ENCODE results near the gene PDE11A.
A peak's percentile ranks its signal among the peaks of the same experiment; 100 is the strongest.

PDE11A gene

DNA sequence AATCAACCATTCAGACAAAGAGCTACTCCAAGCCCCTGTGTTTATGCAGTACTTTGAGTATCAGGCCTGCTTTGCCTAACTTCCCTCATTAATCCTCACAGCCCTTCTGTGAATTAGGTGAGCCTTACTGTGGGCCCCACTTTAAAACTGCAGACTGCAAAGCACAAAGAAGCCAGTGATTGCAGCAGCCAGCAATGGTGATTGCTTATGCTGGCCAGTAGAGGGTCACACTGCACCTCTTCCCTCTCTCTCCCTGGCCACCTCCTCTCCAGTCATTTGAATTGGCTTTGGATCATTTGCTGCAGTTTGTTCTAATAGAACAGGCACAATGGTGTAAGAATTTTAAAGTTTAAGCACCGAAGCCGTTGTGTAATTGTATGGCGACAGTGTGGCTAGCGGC, 450.1 kb downstream of the PDE11A start:
- no peak for DNase-seq (ENCODE audit: low read depth)

DNA sequence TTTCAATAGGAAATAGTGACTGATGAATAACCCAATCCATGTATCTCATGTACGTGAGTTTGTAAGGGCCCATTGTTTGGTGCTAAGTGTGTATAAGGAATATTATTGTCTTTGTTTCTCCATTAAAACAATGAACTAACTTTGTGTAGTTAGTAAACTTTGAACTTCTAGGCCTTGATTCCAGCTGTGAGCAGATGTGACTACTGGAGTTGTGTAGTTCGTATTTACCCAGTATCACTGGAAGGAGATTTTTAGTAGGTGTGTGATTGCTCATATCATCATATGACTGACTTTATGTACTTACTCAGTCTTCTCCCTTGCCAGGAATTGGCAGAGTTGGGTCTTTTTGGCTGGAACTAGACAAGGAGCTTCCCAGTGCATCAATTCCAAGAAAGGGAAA, 452.6 kb downstream of the PDE11A start:
- no peak for DNase-seq (ENCODE audit: low read depth)

DNA sequence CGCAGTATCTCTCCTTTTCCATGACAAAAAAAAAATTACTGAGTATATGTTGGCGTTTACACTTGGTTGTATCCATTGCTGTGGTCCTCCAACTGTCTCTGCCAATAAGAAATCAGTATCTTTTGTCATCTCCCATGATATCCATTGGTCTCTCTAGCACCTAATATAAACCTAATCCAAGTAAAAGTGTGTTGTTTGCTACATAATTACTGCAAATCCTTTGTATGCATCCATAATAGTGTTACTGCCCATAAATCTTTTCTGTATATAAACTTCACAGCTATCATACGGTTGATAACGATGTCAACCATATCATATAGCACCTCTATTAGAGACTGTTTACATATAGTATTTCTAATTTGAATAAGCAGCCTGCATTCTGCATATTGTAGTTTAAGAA, 453.1 kb downstream of the PDE11A start:
- no peak for DNase-seq (ENCODE audit: low read depth)

DNA sequence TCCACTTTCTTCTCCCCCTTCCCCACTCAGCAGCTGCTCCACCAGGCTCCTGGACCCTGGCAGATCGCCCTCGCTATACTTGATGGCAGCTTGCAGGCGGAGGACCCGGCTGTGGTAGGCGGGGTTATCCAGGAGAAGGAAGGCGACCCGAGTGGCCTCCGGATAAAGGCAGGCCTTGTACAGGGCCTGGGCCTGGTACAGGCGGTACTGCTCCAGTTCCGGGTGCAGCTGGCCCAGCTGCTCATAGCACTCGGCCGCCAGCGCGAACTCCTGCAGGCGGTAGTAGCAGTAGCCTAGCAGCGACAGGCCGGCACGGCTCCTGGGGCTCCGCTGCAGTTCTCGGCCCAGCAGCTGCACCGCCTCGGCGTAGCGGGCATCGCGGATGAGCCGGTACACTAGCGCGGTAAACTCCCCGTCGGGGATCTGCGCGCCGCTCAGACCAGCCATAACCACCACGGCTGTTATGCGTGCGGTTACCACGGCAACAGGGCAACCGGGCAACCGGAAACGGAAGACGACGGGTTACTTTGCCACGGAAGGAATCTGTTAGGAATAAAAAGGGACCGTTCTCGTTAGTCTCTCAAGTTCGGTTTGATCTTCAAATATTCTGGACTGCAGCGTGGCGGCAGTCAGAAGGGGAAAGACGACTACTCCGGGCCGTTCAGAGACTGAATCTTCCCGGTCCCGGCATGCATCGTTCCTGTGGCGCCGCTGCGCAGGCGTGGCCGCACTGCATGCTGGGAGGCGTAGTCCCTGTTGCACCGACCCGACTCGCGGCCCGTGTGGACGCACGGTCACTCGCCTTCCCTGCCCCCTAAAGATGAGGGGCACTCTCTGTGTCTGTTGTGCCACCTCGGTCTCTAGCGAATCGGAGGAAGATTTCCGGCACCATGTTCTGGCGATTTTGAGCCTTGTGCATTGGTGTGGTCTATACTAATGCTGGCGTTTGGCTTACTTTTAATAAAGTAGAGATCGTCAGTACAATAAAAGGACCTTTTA, 454.0 kb downstream of the PDE11A start:
- peak; percentile 77 for DNase-seq (ENCODE audit: low read depth)

DNA sequence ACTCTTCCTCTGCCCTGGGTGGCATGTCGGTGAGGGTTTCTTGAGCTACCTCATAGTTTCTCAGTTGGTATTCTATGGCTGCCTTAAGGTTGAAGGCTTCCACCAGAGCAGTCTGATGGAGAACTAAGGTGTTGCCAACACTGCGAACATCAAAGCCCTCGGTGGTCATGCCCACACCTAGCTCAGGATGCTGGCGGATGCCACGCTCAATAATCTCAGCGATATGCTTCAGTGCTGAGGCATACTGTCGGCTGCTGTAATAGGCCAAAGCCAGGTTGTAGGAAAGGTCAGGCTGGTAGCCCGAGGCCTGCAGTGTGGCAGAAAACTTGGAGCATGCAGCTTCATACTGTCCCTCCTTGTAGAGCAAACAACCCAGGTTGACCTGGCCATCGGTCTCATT, 454.7 kb downstream of the PDE11A start:
- DNase-seq (ENCODE audit: low read depth): no peak

DNA sequence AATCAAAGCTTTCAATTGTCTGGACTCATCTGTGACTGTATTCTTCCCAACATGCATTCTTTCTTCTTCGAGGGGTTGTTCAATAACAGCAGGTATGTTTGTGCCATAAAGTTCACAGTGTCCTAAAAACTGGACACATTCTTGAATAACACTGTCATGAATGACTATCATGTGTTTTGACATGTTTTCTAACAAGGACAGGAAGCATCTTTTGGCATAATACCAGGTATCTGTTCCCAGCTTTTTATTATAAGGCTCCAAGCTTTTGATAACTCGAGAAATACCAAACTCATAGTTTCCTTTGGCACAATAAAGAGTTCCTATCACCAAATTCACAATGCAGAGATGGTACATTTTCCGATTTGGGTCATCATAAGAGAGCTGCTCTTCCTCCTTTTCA, 455.8 kb downstream of the PDE11A start:
- DNase-seq (ENCODE audit: low read depth): no peak

DNA sequence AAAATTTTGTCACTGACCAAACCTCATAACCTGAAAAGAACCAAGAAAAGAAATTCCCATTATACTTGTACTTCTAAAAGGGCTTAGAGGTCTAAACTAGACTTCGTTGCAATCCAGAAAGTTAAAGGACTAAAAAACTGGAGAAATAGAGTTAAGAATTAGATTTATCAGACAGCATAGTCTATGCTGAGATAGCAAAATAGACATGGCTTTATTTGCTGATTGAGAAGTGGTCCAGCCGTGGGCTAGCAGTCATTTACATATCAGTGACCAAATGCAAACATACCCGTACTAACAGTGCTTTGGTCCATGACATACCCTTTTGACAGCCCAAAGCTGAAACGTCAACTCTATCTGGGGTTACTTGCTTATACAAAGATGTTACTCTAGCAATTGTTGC, 456.5 kb downstream of the PDE11A start:
- DNase-seq (ENCODE audit: low read depth): no peak

DNA sequence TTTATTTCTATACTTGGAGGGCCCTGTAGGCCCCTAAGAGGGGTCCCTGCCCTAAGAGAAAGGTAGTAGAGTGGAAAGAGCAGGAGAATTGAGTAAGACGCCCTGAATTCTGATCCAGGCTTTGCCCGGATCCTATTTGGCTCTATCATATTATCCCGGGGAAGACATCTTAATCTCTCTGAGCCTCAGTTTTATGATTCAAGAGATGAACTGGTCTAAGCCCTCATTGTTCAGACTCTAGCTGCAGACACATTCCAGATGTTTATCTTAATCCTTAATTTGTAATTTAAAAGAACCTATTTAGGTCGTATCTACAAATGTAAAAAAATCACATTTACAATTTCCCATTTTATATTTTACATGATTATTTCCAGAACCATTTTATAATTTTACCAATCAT, 459.9 kb downstream of the PDE11A start:
- DNase-seq (ENCODE audit: low read depth): no peak

DNA sequence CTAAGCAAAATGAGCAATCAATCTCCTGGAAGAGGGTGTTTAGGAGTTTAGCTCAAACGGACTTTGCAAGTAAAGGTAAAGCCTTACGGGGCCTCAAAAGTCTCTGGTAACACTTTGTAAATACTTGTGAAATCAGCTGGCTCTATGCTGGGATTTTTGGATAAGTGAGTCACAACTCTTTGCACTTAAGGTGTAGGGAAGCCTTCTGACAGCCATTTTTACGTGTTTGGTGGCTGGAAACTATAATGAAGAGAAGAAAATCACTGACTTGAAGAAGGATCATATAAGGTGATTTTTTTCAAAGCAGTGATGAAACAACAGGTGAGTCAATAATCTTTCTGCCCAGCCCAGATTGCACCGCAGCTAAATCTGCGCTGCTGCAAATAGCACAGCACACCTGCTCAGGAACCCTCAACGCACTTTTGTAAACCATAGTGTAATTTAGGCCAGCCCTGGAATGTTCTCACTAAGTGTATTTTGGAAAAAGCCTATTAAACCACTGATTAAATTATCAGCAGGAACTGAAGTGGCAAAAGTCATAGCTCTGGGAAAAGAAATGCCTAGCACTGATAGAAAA, 461.2 kb downstream of the PDE11A start:
- no peak for DNase-seq (ENCODE audit: low read depth)

DNA sequence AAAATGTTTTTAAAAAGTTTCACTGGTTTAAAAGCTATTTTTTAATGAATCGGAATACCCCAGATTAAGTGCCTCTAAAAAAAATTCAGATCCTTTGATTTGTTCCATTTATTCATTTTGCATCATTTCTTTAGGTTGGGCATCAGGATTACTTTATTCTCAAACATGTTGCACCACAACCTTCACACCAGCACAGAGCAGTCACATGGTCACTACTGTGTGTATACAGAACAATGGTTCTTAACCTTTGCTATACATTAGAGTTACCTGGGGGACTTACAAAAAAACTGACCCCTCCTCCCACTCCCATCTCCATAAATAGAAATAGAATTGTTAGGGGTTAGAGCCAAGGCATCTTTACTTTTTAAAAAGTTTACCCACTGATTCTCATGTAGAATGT, 461.8 kb downstream of the PDE11A start:
- DNase-seq (ENCODE audit: low read depth): no peak

DNA sequence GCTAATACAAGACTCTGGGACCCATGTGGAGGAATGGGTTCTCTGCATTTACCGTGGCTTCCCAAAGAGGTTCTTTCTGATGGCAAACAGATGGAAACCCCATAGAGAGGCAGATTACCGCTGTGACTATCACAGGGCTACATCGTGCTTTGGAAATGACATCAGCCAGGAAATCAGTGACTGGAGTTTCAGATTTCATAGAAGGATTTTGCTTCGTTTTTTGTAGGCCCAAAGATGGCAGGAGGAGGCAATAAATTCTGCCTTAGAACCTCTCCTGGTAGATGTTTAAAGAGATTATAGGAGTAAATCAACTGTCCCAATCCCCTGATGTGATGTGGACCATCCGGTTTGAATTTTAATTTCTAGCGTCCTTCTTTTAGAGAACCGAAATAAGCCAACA, 465.9 kb downstream of the PDE11A start:
- no peak for DNase-seq (ENCODE audit: low read depth)

DNA sequence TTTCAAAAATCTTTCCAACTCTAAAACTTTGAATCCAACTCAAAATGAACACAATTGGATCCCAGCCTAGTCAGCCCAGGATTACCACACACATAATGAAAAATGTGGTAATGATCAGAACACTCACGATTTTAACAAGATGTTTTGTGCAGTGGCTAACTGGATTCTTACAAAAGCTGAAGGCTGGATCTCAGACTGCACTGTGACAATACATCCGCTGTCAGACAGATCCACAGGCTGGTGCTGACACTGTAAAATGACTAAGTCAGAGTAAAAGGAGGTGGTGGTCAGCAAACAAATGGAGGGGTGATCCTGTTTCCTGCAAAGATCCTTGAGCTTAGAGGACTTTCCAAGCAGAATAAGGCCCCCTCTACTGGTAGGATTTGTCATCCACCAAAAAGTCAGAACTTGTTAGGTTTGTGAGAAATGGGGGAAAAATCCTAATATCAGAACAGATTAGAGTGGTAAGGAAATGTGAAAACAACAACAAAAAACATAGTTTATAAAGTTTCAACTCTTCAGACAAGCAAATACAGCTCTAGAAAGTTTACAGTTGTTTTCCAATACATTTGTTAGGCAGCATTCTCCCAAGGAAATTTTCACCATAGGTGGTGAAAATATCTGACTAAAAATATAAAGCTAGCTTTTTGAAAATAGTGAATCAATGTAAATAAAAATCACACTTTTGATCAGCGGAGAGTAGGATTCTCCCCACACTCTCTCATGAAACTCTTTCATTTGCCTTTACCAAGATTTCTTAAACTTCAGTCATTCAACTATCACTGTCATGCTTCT, 468.1 kb downstream of the PDE11A start:
- DNase-seq (ENCODE audit: low read depth): no peak

DNA sequence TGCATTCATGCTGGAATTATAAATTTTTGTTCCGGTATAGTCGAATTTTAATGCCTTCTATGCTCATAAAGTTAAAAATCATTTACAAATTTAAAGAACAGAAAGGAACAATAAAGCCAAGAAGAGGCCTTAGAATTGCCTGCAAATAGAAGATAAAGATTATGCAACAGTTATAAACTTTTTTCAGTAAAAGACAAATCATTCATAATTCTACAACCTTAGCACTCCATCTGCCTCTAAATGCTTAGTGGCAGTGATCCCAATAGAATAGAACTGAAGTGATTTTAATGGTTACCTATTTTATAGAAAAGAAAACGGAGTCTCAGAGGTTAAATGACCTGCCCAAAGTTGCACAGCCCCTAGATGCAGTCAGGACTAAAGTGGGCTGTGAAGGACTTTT, 468.8 kb downstream of the PDE11A start:
- DNase-seq (ENCODE audit: low read depth): no peak

DNA sequence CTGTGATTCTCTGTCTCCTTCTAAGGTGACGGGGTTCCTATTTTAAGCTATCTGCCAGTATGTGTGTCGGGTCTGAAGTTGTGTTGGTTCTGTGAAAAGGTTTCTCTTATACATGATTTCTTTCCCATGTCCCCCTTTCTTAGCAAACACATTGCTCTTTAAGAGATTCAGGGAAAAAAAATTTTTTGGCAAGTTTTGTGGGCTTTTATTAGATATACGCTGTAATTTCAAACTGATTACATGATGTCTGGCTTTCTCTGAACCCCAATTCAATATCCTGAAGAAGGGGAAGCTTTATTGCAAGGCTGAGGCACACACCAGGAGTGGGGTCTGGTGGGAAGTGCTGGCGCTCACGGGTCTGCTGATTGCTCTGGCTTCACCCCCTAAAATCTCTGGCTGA, 469.4 kb downstream of the PDE11A start:
- DNase-seq (ENCODE audit: low read depth): no peak

DNA sequence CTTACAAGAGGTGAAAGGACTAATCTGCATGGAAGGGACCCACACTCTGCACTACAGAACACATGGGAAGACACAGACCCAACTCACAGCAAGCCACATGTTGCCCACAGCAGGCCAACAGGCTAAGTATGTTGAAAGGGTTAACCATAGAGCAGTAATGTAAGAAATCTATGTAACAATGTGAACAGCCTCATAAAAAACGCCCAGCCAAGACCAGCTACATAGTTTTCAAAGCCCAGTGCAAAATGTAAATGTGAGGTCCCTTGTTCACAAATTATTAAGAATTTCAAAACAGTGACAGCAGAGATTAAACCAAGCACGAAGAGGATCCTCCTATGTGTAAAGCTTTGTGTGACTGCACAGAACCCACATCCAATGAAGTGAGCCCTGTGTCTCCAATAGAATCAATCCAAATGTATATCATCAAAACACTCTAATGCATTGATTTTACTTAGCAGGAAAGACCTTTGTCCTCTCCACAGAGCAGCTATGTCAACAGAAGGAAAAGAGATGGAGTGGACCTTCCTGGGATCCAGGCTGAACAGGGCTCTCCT, 469.9 kb downstream of the PDE11A start:
- DNase-seq (ENCODE audit: low read depth): no peak

DNA sequence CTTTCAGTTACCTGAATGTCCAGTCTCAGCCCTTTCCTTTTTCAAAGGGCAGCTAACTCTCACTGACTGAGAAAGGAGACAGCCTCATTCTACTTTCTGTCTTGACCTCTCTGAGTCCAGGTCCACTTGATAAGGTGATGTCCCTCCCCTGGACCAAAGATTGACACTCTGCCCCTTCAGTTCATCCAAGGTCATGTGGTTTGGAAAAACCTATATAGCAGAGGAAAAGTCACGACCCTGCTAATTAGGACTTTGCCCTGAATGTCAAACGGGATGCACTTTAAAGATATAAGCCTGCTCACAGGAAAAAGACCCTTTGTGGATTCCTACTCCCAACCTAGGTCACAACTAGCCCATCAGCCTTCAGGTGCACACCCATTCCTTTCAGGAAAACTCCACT, 471.7 kb downstream of the PDE11A start:
- no peak for DNase-seq (ENCODE audit: low read depth)

DNA sequence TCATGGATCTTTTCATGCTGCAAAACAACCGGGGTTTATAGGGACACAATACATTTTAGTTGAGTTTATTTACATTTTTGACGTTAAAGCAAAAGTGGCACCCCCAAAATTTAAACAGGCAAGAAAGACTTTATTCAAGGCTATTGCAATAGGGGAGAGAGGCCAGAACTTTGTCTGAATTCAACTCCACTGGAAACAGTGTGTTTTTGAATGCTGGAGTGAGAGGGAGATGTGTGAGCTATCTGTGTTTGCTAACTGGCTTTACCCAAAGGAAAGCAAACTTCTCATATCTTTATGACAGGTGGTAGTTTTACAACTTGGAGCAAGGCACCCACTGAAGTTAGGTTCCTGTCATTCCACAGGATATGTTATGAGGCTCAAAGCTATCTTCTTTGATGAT, 472.6 kb downstream of the PDE11A start:
- no peak for DNase-seq (ENCODE audit: low read depth)

DNA sequence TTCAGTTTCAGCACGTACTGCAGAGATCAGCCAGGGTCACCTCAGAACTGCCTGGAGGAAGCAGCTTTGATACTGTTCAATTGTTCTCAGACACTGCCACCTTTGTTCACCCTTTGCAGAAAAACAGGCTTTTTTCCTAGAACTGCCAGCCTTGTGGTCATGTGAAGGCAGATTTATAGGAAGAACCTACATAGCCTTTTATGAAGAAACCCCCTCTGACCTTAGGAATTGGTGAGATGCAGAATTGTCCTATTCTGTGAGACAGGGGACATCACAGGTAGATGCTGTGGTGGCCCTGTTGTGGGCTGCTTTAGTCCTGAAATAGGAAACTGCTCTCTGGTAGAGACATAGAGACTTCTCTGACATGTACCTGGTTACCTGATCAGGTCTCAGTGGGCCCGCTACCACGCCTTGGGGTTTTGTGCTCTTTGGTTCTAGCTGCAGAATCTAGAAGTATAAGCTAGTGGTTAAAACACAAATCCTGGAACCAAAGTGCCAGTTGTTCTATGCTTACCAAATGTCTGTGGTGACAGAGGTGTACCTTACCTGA, 473.4 kb downstream of the PDE11A start:
- no peak for DNase-seq (ENCODE audit: low read depth)

DNA sequence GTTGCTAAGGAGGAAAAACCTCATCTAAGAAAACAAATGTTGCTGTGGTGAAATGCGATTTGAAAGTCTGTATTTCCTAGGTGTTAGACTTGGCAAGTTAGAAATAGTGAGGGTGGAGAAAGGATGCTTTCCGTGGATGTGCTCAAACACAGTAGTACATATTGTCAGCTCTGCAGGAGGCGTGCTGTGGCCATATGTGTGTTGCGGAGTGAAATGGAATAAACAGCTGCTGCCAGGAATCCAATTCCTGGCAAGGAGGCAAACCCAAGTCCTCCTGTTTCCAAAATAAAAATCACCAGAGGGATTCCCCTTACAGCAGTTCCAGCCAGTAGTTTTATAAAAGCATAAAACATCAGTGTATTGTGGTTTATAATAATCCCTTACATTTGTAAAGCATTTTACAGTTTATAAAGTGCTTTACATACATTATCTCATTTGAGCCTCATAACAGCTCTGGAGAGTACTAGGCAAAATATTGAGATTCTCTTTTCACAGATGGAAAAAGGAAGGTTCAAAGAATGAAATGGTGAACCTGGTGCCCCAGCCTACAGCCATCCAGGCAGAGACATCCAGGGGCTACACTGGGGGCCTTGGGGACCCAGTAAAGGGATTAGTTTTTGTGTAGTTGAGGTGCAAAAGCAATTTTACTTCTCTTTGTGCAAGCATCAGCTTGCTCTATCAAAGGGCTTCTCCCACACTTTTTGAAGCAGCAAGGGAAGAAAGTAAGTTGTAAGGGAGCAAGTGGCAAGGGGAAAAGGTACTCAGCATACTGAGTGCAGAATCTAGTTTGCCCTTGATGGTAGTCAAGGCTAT, 474.0 kb downstream of the PDE11A start:
- no peak for DNase-seq (ENCODE audit: low read depth)

DNA sequence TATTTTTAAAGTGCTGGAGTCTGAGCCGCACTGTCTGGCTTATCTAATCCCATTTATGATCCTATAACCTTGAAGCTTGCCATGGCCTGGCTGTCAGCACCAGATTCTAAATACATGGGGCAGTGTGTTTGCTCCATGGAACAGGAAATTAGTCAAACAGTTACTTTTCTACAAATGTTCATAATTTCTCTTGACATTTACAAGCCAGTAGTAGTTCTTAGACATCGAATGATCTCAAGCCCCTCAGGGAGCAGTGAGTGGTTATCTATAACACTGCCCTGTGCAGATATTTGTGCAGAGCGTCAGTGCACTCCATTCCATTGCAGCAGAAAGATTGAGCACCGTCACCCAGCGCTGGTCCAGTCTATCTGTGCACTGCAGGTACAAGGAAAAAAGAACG, 474.8 kb downstream of the PDE11A start:
- DNase-seq (ENCODE audit: low read depth): no peak

DNA sequence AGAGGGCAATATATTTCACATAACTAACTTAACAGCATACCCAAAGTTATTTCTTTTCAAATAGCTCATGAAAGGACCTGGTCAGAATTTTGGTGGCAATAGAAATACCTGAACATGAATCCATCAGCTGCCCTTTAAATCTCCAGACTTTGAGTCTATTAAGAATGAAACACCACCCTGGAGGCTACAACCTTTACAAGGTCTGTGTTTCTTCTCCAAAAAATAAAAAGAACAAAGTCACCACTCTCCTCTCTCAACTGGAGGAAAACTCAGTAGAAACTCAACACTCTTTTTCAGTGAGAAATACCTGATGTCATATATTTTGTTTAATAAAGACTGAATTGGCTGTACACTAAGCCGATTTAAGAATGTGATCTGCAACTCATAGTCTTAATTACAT, 475.7 kb downstream of the PDE11A start:
- no peak for DNase-seq (ENCODE audit: low read depth)
